ENCODE measurements around the gene TSHZ3.
A peak's percentile ranks its signal among the peaks of the same experiment; 100 is the strongest.

TSHZ3 gene

GRCh38 chr19:31349160-31349881, at the start of gene TSHZ3:
TSHZ3 (minus strand) TSS chr19:31349436; CDS start chr19:31349219, 217 bp downstream.
- peak; percentile 47 for DNase-seq

GRCh38 chr19:31397308-31397707, 48.1 kb upstream of the TSHZ3 start:
- DNase-seq = no peak

GRCh38 chr19:31392464-31392863, 43.2 kb upstream of the TSHZ3 start:
- DNase-seq = no peak

- DNase-seq = no peak
These were observed 42.3 kb upstream of the TSHZ3 start for GRCh38 chr19:31391518-31391917.

- DNase-seq = no peak
These were observed 41.5 kb upstream of the TSHZ3 start for GRCh38 chr19:31390711-31391110.

GRCh38 chr19:31389874-31390273, 40.6 kb upstream of the TSHZ3 start:
- no peak for DNase-seq

GRCh38 chr19:31387717-31388301, 38.6 kb upstream of the TSHZ3 start:
- DNase-seq = no peak

GRCh38 chr19:31386806-31387205, 37.6 kb upstream of the TSHZ3 start:
- DNase-seq = no peak

GRCh38 chr19:31385744-31386143, 36.5 kb upstream of the TSHZ3 start:
- DNase-seq = no peak

- DNase-seq = no peak
These were observed 34.3 kb upstream of the TSHZ3 start for GRCh38 chr19:31383553-31383952.

- DNase-seq = no peak
These were observed 31.6 kb upstream of the TSHZ3 start for GRCh38 chr19:31380854-31381253.

- DNase-seq = no peak
These were observed 29.2 kb upstream of the TSHZ3 start for GRCh38 chr19:31378404-31378803.

- DNase-seq = no peak
These were observed 28.5 kb upstream of the TSHZ3 start for GRCh38 chr19:31377736-31378135.

GRCh38 chr19:31372246-31372781, 23.1 kb upstream of the TSHZ3 start:
- DNase-seq = peak; percentile 7

- no peak for DNase-seq
These were observed 21.0 kb upstream of the TSHZ3 start for GRCh38 chr19:31370216-31370615.

- DNase-seq = no peak
These were observed 15.7 kb upstream of the TSHZ3 start for GRCh38 chr19:31364963-31365362.

- DNase-seq = no peak
These were observed 12.5 kb upstream of the TSHZ3 start for GRCh38 chr19:31361728-31362127.

GRCh38 chr19:31357315-31357673, 8.1 kb upstream of the TSHZ3 start:
- no peak for DNase-seq

- peak; percentile 75 for DNase-seq
These were observed 7.5 kb upstream of the TSHZ3 start for GRCh38 chr19:31356587-31357314.

- DNase-seq = no peak
These were observed 6.5 kb upstream of the TSHZ3 start for GRCh38 chr19:31355665-31356289.

GRCh38 chr19:31354799-31355664, 5.8 kb upstream of the TSHZ3 start:
- DNase-seq = no peak

GRCh38 chr19:31354316-31354715, 5.1 kb upstream of the TSHZ3 start:
- DNase-seq = no peak

Data from activated CD4-positive, alpha-beta T cell treated with anti-CD3 and anti-CD28 coated beads for 48 hours (primary cell).